GM12872 (cell line): ENCODE measurements around the gene SH3PXD2B.

Experiments used
- CTCF ChIP-seq: IDR thresholded peaks from 3 replicates; pipeline ENCODE4 v1.5.1; 2011; ENCODE audit warnings: low read depth, mild to moderate bottlenecking, low read length, moderate library complexity; ENCODE audit not compliant: insufficient read depth

Gene SH3PXD2B

GRCh38 chr5:172410662-172411483 lies 43.5 kb downstream of the SH3PXD2B start:
- no peak for TF ChIP-seq CTCF

- no peak for TF ChIP-seq CTCF
Measured at GRCh38 chr5:172410160-172410559, 44.2 kb downstream of the SH3PXD2B start.

GRCh38 chr5:172407822-172408221 lies 46.5 kb downstream of the SH3PXD2B start:
- TF ChIP-seq CTCF = no peak

DNA sequence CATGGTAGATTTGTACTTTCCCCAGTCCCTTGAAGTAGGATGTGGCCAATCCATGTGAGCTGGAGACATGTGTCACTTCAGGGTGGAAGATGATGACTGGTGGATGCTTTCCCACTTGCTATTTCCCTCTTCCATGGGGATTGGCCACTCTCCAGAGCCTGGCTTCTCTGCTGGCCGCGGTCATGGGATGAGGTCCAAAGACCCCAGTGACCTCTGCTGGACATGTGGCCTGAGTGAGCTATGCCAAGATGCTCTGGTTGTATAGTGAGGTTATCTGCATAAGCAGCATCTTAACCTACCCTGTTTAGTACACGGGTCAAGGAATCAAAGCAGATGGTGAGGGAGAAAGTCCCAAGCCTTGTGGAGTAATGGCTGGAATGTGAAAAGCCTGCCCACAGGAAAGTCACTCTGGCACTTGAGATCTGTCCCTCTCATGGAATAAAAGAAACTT lies 47.1 kb downstream of the SH3PXD2B start:
- no peak for TF ChIP-seq CTCF

GRCh38 chr5:172405226-172406107 lies 48.9 kb downstream of the SH3PXD2B start:
- no peak for TF ChIP-seq CTCF

DNA sequence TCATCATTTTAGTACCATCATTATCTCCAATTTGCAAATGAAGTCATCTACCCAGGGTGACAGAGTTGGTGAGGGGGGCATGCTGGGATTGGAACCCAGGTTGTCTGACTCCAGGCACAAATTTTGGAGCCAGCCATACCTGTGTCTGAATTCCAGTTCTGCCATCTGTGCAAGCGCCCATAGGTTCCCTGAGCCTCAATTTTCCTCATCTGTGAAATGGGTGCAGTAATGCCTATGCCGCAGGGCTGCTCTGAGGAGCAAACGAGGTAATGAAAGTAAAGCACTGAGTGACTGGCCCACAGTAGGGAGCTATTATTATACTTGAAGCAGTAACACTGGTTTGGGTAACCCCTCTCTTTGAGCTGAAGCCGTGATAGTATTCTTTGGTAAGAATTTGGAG lies 49.6 kb downstream of the SH3PXD2B start:
- no peak for TF ChIP-seq CTCF

DNA sequence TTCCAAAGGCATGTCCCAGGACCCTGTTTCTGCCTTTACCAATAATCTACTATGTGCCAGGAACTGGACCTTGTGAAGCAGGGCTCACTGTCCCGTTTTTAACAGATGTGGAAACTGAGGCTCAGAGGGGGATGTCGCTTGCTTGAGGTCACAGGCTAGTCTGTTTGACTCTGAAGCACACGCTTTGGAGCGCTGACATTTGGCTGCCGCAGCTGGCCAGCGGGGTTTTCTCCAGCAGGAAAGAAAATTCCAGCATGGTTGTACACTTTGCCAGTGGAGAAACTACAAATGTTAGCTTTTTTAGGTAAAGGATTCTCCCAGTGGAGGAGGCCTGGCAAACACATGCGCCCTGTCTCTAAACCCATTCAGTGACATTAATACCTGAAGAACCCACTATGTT lies 50.5 kb downstream of the SH3PXD2B start:
- no peak for TF ChIP-seq CTCF
